ENCODE results near the gene TEX22.

GRCh38 chr14:105430565-105430964, 32.2 kb downstream of the TEX22 start:
- TF ChIP-seq CTCF (IDR thresholded peaks at IDR 0.05) (no peak), POLR2A (IDR thresholded peaks at IDR 0.05) (no peak)

Measured in lower leg skin (tissue), 3 donors.